HEK293 (cell line): ENCODE data around the gene SEPTIN2.

Experiments used
- CTCF ChIA-PET: fragments of 350-600 bp; formaldehyde crosslinking; extraction: SDS; loops from one replicate; lab custom pipeline; 2021; ENCODE audit warnings: antibody characterized with exemption; lab: Yijun Ruan, JAX
- POLR2A ChIA-PET: fragments of 300-600 bp; formaldehyde crosslinking; extraction: SDS; loops from one replicate; lab custom pipeline; 2020; ENCODE audit warnings: antibody characterized with exemption, inconsistent platforms; lab: Yijun Ruan, JAX
- H3K27ac ChIP-seq: fragments of 200-500 bp; sonication (Bioruptor generic); 2 replicates; pipeline ENCODE4 v1.5.1; 2014; ENCODE audit warnings: low read depth, low read length, control low read depth, inconsistent platforms; ENCODE audit errors: extremely low read depth
- H3K36me3 ChIP-seq, 2 experiments: fragments of 200-500 bp in 1 of 2; sonication (Bioruptor generic) in 1 of 2; 1 replicate in 1 of 2; 2 replicates in 1 of 2; pipeline ENCODE4 v1.5.1; 2014 to 2017; ENCODE audit warnings: inconsistent platforms in 2 of 2, low read length in 2 of 2; ENCODE audit not compliant: control insufficient read depth in 2 of 2, insufficient read depth in 1 of 2
- H3K4me1 ChIP-seq: fragments of 200-500 bp; sonication (Bioruptor generic); 2 replicates; pipeline ENCODE4 v1.5.1; 2014; ENCODE audit warnings: mild to moderate bottlenecking, low read length, inconsistent platforms; ENCODE audit not compliant: control insufficient read depth, insufficient read depth
- H3K4me3 ChIP-seq: 2 replicates; pipeline ENCODE4 v1.5.1; 2011; ENCODE audit warnings: low read depth, mild to moderate bottlenecking, control low read depth, low read length, moderate library complexity
- H3K9me3 ChIP-seq: fragments of 200-500 bp; sonication (Bioruptor generic); 2 replicates; pipeline ENCODE4 v1.5.1; 2014; ENCODE audit warnings: low read depth, low read length, inconsistent platforms; ENCODE audit not compliant: control insufficient read depth, insufficient read depth
- BCL11A ChIP-seq: fragments of 450-650 bp; formaldehyde crosslinking; IDR thresholded peaks from 2 replicates; pipeline ENCODE4 v1.5.1; 2016; ENCODE audit warnings: low read depth, missing biosample characterization, missing genetic modification characterization
- GLI2 ChIP-seq: fragments of 450-650 bp; formaldehyde crosslinking; IDR thresholded peaks from 2 replicates; pipeline ENCODE4; 2017; ENCODE audit warnings: missing biosample characterization, missing genetic modification characterization, low read depth, borderline replicate concordance
- GLIS2 ChIP-seq: fragments of 450-650 bp; formaldehyde crosslinking; IDR thresholded peaks from 2 replicates; pipeline ENCODE4 v1.5.1; 2016; ENCODE audit warnings: missing biosample characterization, missing genetic modification characterization
- KLF1 ChIP-seq: fragments of 450-650 bp; formaldehyde crosslinking; IDR thresholded peaks from 2 replicates; pipeline ENCODE4 v1.5.1; 2016; ENCODE audit warnings: missing biosample characterization, missing genetic modification characterization
- KLF9 ChIP-seq: fragments of 450-650 bp; formaldehyde crosslinking; IDR thresholded peaks from 2 replicates; pipeline ENCODE4 v1.5.1; 2016; ENCODE audit warnings: missing biosample characterization, missing genetic modification characterization, low read depth
- MEIS1 ChIP-seq: sonication (generic); formaldehyde crosslinking; IDR thresholded peaks from 2 replicates; pipeline ENCODE4 v1.8.1; 2022; ENCODE audit warnings: missing genetic modification reagents, mild to moderate bottlenecking, borderline replicate concordance
- PRDM1 ChIP-seq: fragments of 450-650 bp; formaldehyde crosslinking; IDR thresholded peaks from 2 replicates; pipeline ENCODE4; 2016; ENCODE audit warnings: missing biosample characterization, missing genetic modification characterization
- REST ChIP-seq: fragments of 450-650 bp; formaldehyde crosslinking; IDR thresholded peaks from 2 replicates; pipeline ENCODE4 v1.5.1; 2016; ENCODE audit warnings: missing biosample characterization, missing genetic modification characterization
- SP2 ChIP-seq: fragments of 450-650 bp; formaldehyde crosslinking; IDR thresholded peaks from 2 replicates; pipeline ENCODE4 v1.5.1; 2016; ENCODE audit warnings: missing biosample characterization, missing genetic modification characterization
- ZBTB10 ChIP-seq: fragments of 450-650 bp; formaldehyde crosslinking; IDR thresholded peaks from 2 replicates; pipeline ENCODE4 v1.5.1; 2016; ENCODE audit warnings: missing biosample characterization, missing genetic modification characterization
- ZNF112 ChIP-seq: fragments of 450-650 bp; formaldehyde crosslinking; IDR thresholded peaks from 2 replicates; pipeline ENCODE4 v1.5.0; 2017; ENCODE audit warnings: missing biosample characterization, missing genetic modification characterization
- ZNF157 ChIP-seq: fragments of 450-650 bp; formaldehyde crosslinking; IDR thresholded peaks from 2 replicates; pipeline ENCODE4 v1.5.1; 2016; ENCODE audit warnings: missing biosample characterization, missing genetic modification characterization
- ZNF292 ChIP-seq: fragments of 450-650 bp; formaldehyde crosslinking; IDR thresholded peaks from 2 replicates; pipeline ENCODE4 v1.5.1; 2016; ENCODE audit warnings: low read depth, missing biosample characterization, missing genetic modification characterization, borderline replicate concordance
- ZNF324 ChIP-seq: fragments of 450-650 bp; formaldehyde crosslinking; IDR thresholded peaks from 2 replicates; pipeline ENCODE4 v1.5.1; 2016; ENCODE audit warnings: missing biosample characterization, missing genetic modification characterization
- ZNF335 ChIP-seq: fragments of 450-650 bp; formaldehyde crosslinking; conservative IDR thresholded peaks from 2 replicates; pipeline ENCODE4 v1.5.1; 2016; ENCODE audit warnings: missing biosample characterization, missing genetic modification characterization
- ZNF433 ChIP-seq: fragments of 450-650 bp; formaldehyde crosslinking; IDR thresholded peaks from 2 replicates; pipeline ENCODE4 v1.5.1; 2016; ENCODE audit warnings: missing biosample characterization, missing genetic modification characterization, low read depth
- ZNF596 ChIP-seq: fragments of 450-650 bp; IDR thresholded peaks from 2 replicates; pipeline ENCODE4 v1.5.0; 2018; ENCODE audit warnings: missing biosample characterization, mild to moderate bottlenecking, missing genetic modification characterization, moderate library complexity
- ZNF624 ChIP-seq: fragments of 450-650 bp; formaldehyde crosslinking; IDR thresholded peaks from 2 replicates; pipeline ENCODE4 v1.5.1; 2017; ENCODE audit warnings: missing biosample characterization, missing genetic modification characterization
- ZNF639 ChIP-seq: fragments of 450-650 bp; formaldehyde crosslinking; IDR thresholded peaks from 2 replicates; pipeline ENCODE4 v1.5.1; 2016; ENCODE audit warnings: missing biosample characterization, missing genetic modification characterization
- ZNF658 ChIP-seq: fragments of 450-650 bp; formaldehyde crosslinking; IDR thresholded peaks from 2 replicates; pipeline ENCODE4; 2016; ENCODE audit warnings: missing biosample characterization, missing genetic modification characterization
- ZNF660 ChIP-seq: fragments of 450-650 bp; IDR thresholded peaks from 2 replicates; pipeline ENCODE4 v1.5.1; 2018; ENCODE audit warnings: missing biosample characterization, mild to moderate bottlenecking, missing genetic modification characterization
- ZNF670 ChIP-seq: fragments of 450-650 bp; formaldehyde crosslinking; IDR thresholded peaks from 2 replicates; pipeline ENCODE4 v1.5.1; 2016; ENCODE audit warnings: missing biosample characterization, missing genetic modification characterization, low read depth
- ZNF791 ChIP-seq: fragments of 450-650 bp; formaldehyde crosslinking; IDR thresholded peaks from 2 replicates; pipeline ENCODE4 v1.5.1; 2016; ENCODE audit warnings: missing biosample characterization, missing genetic modification characterization

Gene SEPTIN2

GRCh38 chr2:241363426-241363825 lies 47.7 kb downstream of the SEPTIN2 start:
- ChIA-PET CTCF (interaction anchor here (0.6 kb wide), 1 partner anchor 60 kb away, joined by 3 read pairs; no protein-coding TSS in a partner anchor), POLR2A (no interaction called here)
- no peak overlapping the region for H3K27ac ChIP-seq
- TF ChIP-seq GLIS2 (no peak), ZNF791 (tag by site-specific recombination) (no peak), KLF9 (tag by site-specific recombination) (no peak), ZNF639 (tag by site-specific recombination) (no peak), ZNF658 (tag by site-specific recombination) (no peak), ZNF112 (tag by site-specific recombination) (no peak), GLI2 (tag by site-specific recombination) (no peak), ZNF433 (no peak), SP2 (no peak)
- H3K4me1 ChIP-seq: peaks cover 4% of the 10 kb centered on the region; the same call in 1 of the 2 replicates
- peaks cover 0 to 16% of the 10 kb centered on the region in 2 experiments; a peak in 1 of 3 replicates for H3K36me3 ChIP-seq
- H3K4me3 ChIP-seq: no peak overlapping the region
- H3K9me3 ChIP-seq: no peaks in the 10 kb centered on the region

- Histone ChIP-seq H3K36me3 (peaks cover 0 to 12% of the 10 kb centered on the region in 2 experiments; a peak in 1 of 3 replicates), H3K27ac (no peak overlapping the region), H3K4me1 (peaks cover 4% of the 10 kb centered on the region; the same call in 1 of the 2 replicates), H3K4me3 (no peak overlapping the region), H3K9me3 (no peaks in the 10 kb centered on the region)
- TF ChIP-seq PRDM1 (no peak), REST (tag by site-specific recombination) (no peak), ZNF335 (tag by site-specific recombination) (no peak), ZBTB10 (tag by site-specific recombination) (no peak), ZNF157 (no peak), BCL11A (no peak), ZNF791 (tag by site-specific recombination) (no peak), ZNF670 (tag by site-specific recombination) (no peak), MEIS1 (CRISPR knock-in tag) (no peak), ZNF596 (tag by site-specific recombination) (no peak), ZNF660 (tag by site-specific recombination) (no peak), ZNF324 (tag by site-specific recombination) (no peak), ZNF624 (no peak), ZNF292 (tag by site-specific recombination) (no peak), SP2 (no peak), KLF1 (tag by site-specific recombination) (no peak)
- ChIA-PET CTCF (no interaction called here), POLR2A (no interaction called here)
These were observed 49.1 kb downstream of the SEPTIN2 start for GRCh38 chr2:241364781-241365180.
